Measurements from ENCODE around the gene IZUMO2. TPM values are rescaled to one million over a fixed set of nuclear protein-coding genes. Genes with fewer than 3 reads are reported as not detected.
"Not testable (repeated sequence)": the region's sequence is repeated elsewhere in the genome, so short reads cannot be mapped to it uniquely, and the experiment has no call there.

Gene IZUMO2
- total and polyA plus RNA-seq, 5 donors from 2014 or later: not detected

DNA sequence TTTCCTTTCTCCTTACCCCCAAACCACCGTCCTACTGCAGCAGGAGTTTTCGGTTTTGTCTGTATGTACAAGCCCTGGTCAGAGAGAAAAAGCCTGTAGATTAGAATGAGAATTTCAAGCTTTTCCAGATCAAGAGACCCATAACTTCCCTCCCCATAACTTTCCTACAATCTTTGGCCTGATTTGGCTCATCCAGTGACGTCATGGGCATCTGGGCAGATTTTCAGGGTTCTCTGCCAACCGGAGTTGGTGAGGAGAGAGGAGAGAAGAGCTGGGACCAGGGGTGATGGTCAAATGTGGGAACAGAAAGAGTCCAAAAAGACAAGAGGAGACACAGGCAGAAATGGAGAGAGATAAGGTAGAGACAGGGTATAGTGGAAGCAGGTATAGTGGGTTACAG is 10.5 kb downstream of the IZUMO2 start:
- no peaks in the 10 kb centered on the region for H3K36me3 Mint-ChIP-seq
- Histone ChIP-seq H3K4me1 (ENCODE audit: control insufficient read depth, insufficient read depth, low read length, poor library complexity, severe bottlenecking) (peaks cover 4% of the 10 kb centered on the region), H3K36me3 (ENCODE audit: control insufficient read depth, insufficient read depth, low read length) (no peaks in the 10 kb centered on the region), H3K9me3 (ENCODE audit: control insufficient read depth in 2 of 2, low read length in 2 of 2) (peaks cover 6 to 7% of the 10 kb centered on the region in 2 experiments), H3K4me3 (ENCODE audit: low read depth, low read length) (no peak overlapping the region), H3K27ac (ENCODE audit: insufficient read depth, low read length, poor library complexity, severe bottlenecking) (no peak overlapping the region), H3K27me3 (ENCODE audit: control insufficient read depth, insufficient read depth, low read length) (peaks cover 13% of the 10 kb centered on the region)
- no peak overlapping the region for H3K27ac Mint-ChIP-seq
- H3K4me3 Mint-ChIP-seq: no peak overlapping the region
- ATAC-seq (ENCODE audit: low read depth in 2 of 2) (no peak), DNase-seq (no peak)
- peaks cover 14% of the 10 kb centered on the region for H3K27me3 Mint-ChIP-seq
- peaks cover 0 to 8% (median 0%) of the 10 kb centered on the region in 4 donors for H3K4me1 Mint-ChIP-seq
- peaks cover 0 to 9% (median 0%) of the 10 kb centered on the region in 7 donors for H3K9me3 Mint-ChIP-seq

DNA sequence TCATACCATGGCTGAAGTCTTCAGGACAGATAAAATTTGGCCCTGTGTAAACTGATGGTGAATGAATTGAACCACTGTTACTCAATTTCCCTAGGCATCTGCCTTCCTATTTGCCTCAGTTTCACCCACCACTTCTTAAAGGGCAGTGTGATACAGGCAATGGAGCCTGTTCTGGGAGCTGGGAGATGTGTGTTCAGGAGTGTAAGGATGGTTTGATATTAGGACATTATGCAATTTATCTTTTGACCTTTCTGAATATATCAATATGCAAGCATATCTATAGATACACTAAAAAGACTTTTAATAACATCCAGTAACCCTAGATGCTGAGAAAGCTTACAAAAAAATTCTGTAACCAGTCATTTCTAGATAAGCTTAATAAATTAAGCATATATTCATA is 14.6 kb downstream of the IZUMO2 start:
- Histone ChIP-seq H3K9me3 (ENCODE audit: control insufficient read depth in 2 of 2, low read length in 2 of 2) (peaks cover 6 to 7% of the 10 kb centered on the region in 2 experiments), H3K36me3 (ENCODE audit: control insufficient read depth, insufficient read depth, low read length) (no peaks in the 10 kb centered on the region), H3K27ac (ENCODE audit: insufficient read depth, low read length, poor library complexity, severe bottlenecking) (no peak overlapping the region), H3K27me3 (ENCODE audit: control insufficient read depth, insufficient read depth, low read length) (peaks cover 13% of the 10 kb centered on the region), H3K4me3 (ENCODE audit: low read depth, low read length) (peak overlapping the region; percentile 15), H3K4me1 (ENCODE audit: control insufficient read depth, insufficient read depth, low read length, poor library complexity, severe bottlenecking) (peaks cover 7% of the 10 kb centered on the region)
- ATAC-seq (ENCODE audit: low read depth in 2 of 2) (no peak), DNase-seq (no peak)
- Mint-ChIP-seq H3K4me3 (peak overlapping the region in 3 of 4 donors; percentile 44 to 92 (median 85)), H3K4me1 (peaks cover 0 to 12% (median 2%) of the 10 kb centered on the region in 4 donors), H3K27me3 (peaks cover 24% of the 10 kb centered on the region), H3K36me3 (no peaks in the 10 kb centered on the region), H3K9me3 (peaks cover 0 to 11% (median 0%) of the 10 kb centered on the region in 7 donors), H3K27ac (no peak overlapping the region)

- Mint-ChIP-seq H3K9me3 (peaks cover 0 to 11% (median 0%) of the 10 kb centered on the region in 7 donors), H3K4me1 (peaks cover 0 to 12% (median 2%) of the 10 kb centered on the region in 4 donors), H3K36me3 (no peaks in the 10 kb centered on the region), H3K4me3 (peak overlapping the region; percentile 63 to 92 (median 87)), H3K27ac (peak overlapping the region in 2 of 3 donors; percentile 17 to 46), H3K27me3 (peaks cover 29% of the 10 kb centered on the region)
- Histone ChIP-seq H3K4me1 (ENCODE audit: control insufficient read depth, insufficient read depth, low read length, poor library complexity, severe bottlenecking) (peaks cover 7% of the 10 kb centered on the region), H3K4me3 (ENCODE audit: low read depth, low read length) (peak overlapping the region; percentile 26), H3K27me3 (ENCODE audit: control insufficient read depth, insufficient read depth, low read length) (peaks cover 13% of the 10 kb centered on the region), H3K9me3 (ENCODE audit: control insufficient read depth in 2 of 2, low read length in 2 of 2) (peaks cover 6 to 7% of the 10 kb centered on the region in 2 experiments), H3K27ac (ENCODE audit: insufficient read depth, low read length, poor library complexity, severe bottlenecking) (no peak overlapping the region), H3K36me3 (ENCODE audit: control insufficient read depth, insufficient read depth, low read length) (no peaks in the 10 kb centered on the region)
- ATAC-seq (ENCODE audit: low read depth in 2 of 2) (peak; percentile 79 to 88), DNase-seq (peak; percentile 38 to 72 (median 62))
These were observed 15.3 kb downstream of the IZUMO2 start for GRCh38 chr19:50147462-50148423.

- DNase-seq; H3K4me3 Mint-ChIP-seq; H3K36me3 Mint-ChIP-seq; ATAC-seq (ENCODE audit: low read depth in 2 of 2); H3K27ac Mint-ChIP-seq; H3K4me1 Mint-ChIP-seq; H3K27ac ChIP-seq (ENCODE audit: insufficient read depth, low read length, poor library complexity, severe bottlenecking); H3K9me3 ChIP-seq (ENCODE audit: control insufficient read depth in 2 of 2, low read length in 2 of 2); H3K9me3 Mint-ChIP-seq; H3K27me3 ChIP-seq (ENCODE audit: control insufficient read depth, insufficient read depth, low read length); H3K4me1 ChIP-seq (ENCODE audit: control insufficient read depth, insufficient read depth, low read length, poor library complexity, severe bottlenecking); H3K4me3 ChIP-seq (ENCODE audit: low read depth, low read length); H3K36me3 ChIP-seq (ENCODE audit: control insufficient read depth, insufficient read depth, low read length): not testable (repeated sequence)
- H3K27me3 Mint-ChIP-seq: peaks cover 12% of the 10 kb centered on the region
These were observed 21.2 kb downstream of the IZUMO2 start for GRCh38 chr19:50141921-50142320.

DNA sequence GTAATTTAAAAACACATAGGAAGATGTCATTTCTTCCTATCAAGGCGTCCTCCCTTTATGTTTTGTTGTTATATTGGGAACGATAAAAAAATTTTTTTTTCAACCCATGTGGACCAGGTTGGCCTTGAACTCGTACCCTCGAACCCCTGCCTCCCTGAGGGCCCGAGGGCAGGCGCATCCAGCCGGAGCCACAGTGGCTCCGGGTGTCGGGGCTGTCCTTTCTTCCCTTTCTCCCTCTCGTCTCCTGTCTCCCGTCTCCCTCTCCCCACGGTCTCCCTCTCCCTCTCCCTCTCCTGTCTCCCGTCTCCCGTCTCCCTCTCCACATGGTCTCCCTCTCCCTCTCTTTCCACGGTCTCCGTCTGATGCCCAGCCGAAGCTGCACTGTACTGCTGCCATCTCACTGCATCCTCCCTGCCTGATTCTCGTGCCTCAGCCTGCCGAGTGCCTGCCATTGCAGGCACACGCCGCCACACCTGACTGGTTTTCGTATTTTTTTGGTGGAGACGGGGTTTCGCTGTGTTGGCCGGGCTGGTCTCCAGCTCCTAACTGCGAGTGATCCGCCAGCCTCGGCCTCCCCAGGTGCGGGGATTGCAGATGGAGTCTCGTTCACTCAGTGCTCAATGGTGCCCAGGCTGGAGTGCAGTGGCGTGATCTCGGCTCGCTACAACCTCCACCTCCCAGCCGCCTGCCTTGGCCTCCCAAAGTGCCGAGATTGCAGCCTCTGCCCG is 22.8 kb downstream of the IZUMO2 start:
- H3K4me1 Mint-ChIP-seq; H3K4me3 ChIP-seq (ENCODE audit: low read depth, low read length); H3K4me3 Mint-ChIP-seq; H3K36me3 ChIP-seq (ENCODE audit: control insufficient read depth, insufficient read depth, low read length); DNase-seq; H3K9me3 Mint-ChIP-seq; H3K36me3 Mint-ChIP-seq; H3K4me1 ChIP-seq (ENCODE audit: control insufficient read depth, insufficient read depth, low read length, poor library complexity, severe bottlenecking); H3K9me3 ChIP-seq (ENCODE audit: control insufficient read depth in 2 of 2, low read length in 2 of 2); H3K27me3 ChIP-seq (ENCODE audit: control insufficient read depth, insufficient read depth, low read length); H3K27ac ChIP-seq (ENCODE audit: insufficient read depth, low read length, poor library complexity, severe bottlenecking); ATAC-seq (ENCODE audit: low read depth in 2 of 2); H3K27ac Mint-ChIP-seq: not testable (repeated sequence)
- peaks cover 12% of the 10 kb centered on the region for H3K27me3 Mint-ChIP-seq

GRCh38 chr19:50136603-50137365 is 26.3 kb downstream of the IZUMO2 start:
- not testable (repeated sequence) for H3K4me1 ChIP-seq (ENCODE audit: control insufficient read depth, insufficient read depth, low read length, poor library complexity, severe bottlenecking); H3K9me3 Mint-ChIP-seq; H3K27ac ChIP-seq (ENCODE audit: insufficient read depth, low read length, poor library complexity, severe bottlenecking); H3K4me3 ChIP-seq (ENCODE audit: low read depth, low read length); H3K36me3 ChIP-seq (ENCODE audit: control insufficient read depth, insufficient read depth, low read length); H3K4me1 Mint-ChIP-seq; H3K9me3 ChIP-seq (ENCODE audit: control insufficient read depth in 2 of 2, low read length in 2 of 2); H3K27me3 ChIP-seq (ENCODE audit: control insufficient read depth, insufficient read depth, low read length); H3K4me3 Mint-ChIP-seq; H3K27me3 Mint-ChIP-seq; H3K27ac Mint-ChIP-seq; DNase-seq; ATAC-seq (ENCODE audit: low read depth in 2 of 2); H3K36me3 Mint-ChIP-seq

GRCh38 chr19:50135856-50136602 is 27.1 kb downstream of the IZUMO2 start:
- not testable (repeated sequence) for H3K4me1 ChIP-seq (ENCODE audit: control insufficient read depth, insufficient read depth, low read length, poor library complexity, severe bottlenecking); DNase-seq; H3K27ac ChIP-seq (ENCODE audit: insufficient read depth, low read length, poor library complexity, severe bottlenecking); ATAC-seq (ENCODE audit: low read depth in 2 of 2); H3K27me3 ChIP-seq (ENCODE audit: control insufficient read depth, insufficient read depth, low read length); H3K4me3 ChIP-seq (ENCODE audit: low read depth, low read length); H3K36me3 ChIP-seq (ENCODE audit: control insufficient read depth, insufficient read depth, low read length); H3K27ac Mint-ChIP-seq; H3K4me1 Mint-ChIP-seq; H3K36me3 Mint-ChIP-seq; H3K27me3 Mint-ChIP-seq; H3K9me3 ChIP-seq (ENCODE audit: control insufficient read depth in 2 of 2, low read length in 2 of 2); H3K4me3 Mint-ChIP-seq; H3K9me3 Mint-ChIP-seq

Measured in CD4-positive, CD25-positive, alpha-beta regulatory T cell (primary cell).